CD4-positive, alpha-beta T cell (primary cell): ENCODE measurements around the gene OR2D3. TPM values are rescaled to one million over a fixed set of nuclear protein-coding genes. Genes with fewer than 3 reads are reported as not detected.
"Not testable (repeated sequence)": the region's sequence is repeated elsewhere in the genome, so short reads cannot be mapped to it uniquely, and the experiment has no call there.

Experiments used
- ATAC-seq: fragments of 200-7000 bp; cut with Tn5 transposase; one replicate; pipeline ENCODE4 v1.10.0; 2022; ENCODE audit warnings: mild to moderate bottlenecking; ENCODE audit not compliant: poor library complexity
- CTCF ChIA-PET: fragments of 350-600 bp; sonication (Branson Sonifier 250); formaldehyde crosslinking; loops from one replicate; lab custom pipeline; 2021; ENCODE audit warnings: antibody characterized with exemption, inconsistent platforms; lab: Charles Lee
- POLR2A ChIA-PET: fragments of 350-600 bp; sonication (Branson Sonifier 250); formaldehyde crosslinking; loops from one replicate; lab custom pipeline; 2021; ENCODE audit warnings: antibody characterized with exemption, inconsistent platforms; lab: Charles Lee
- DNase-seq, 14 experiments: peaks; one replicate each; pipeline ENCODE4 v3.0.0-alpha.2; 2013 to 2020; ENCODE audit warnings: mixed read lengths in 2 of 14
- H3K27ac ChIP-seq, 2 donors: one replicate each; pipeline versions ENCODE4 v1.5.1 to v1.7.0; 2013; ENCODE audit warnings: low read length in 2 of 2, low read depth in 1 of 2, mild to moderate bottlenecking in 1 of 2
- H3K27me3 ChIP-seq, 2 experiments: 1 replicate in 1 of 2; 2 replicates in 1 of 2; pipeline versions ENCODE4 v1.6.1 to v1.7.0; 2013; ENCODE audit warnings: low read length in 2 of 2, control low read depth in 1 of 2, mild to moderate bottlenecking in 1 of 2, moderate library complexity in 1 of 2; ENCODE audit not compliant: insufficient read depth in 2 of 2, control insufficient read depth in 1 of 2
- H3K36me3 ChIP-seq: one replicate; pipeline ENCODE4 v1.6.1; 2013; ENCODE audit warnings: low read length, control low read depth; ENCODE audit not compliant: insufficient read depth
- H3K4me1 ChIP-seq: one replicate; pipeline ENCODE4 v1.6.1; 2013; ENCODE audit warnings: low read length, control low read depth; ENCODE audit not compliant: insufficient read depth
- H3K4me3 ChIP-seq: one replicate; pipeline ENCODE4 v1.5.1; 2013; ENCODE audit warnings: mild to moderate bottlenecking, low read length, moderate library complexity
- H3K9me3 ChIP-seq, 2 experiments: 1 replicate in 1 of 2; 2 replicates in 1 of 2; pipeline versions ENCODE4 v1.6.1 to v1.7.0; 2013; ENCODE audit warnings: low read length in 2 of 2, mild to moderate bottlenecking in 2 of 2, control low read depth in 1 of 2, moderate library complexity in 1 of 2; ENCODE audit not compliant: control insufficient read depth in 1 of 2, insufficient read depth in 1 of 2
- H3K27ac Mint-ChIP-seq: one replicate; pipeline ENCODE4 v1.8.0; 2020; ENCODE audit warnings: mixed read lengths
- H3K27me3 Mint-ChIP-seq: one replicate; pipeline ENCODE4 v1.8.0; 2021; ENCODE audit warnings: mixed read lengths
- H3K36me3 Mint-ChIP-seq: one replicate; pipeline ENCODE4 v1.8.0; 2021; ENCODE audit warnings: low read depth, mixed read lengths
- H3K4me1 Mint-ChIP-seq: one replicate; pipeline ENCODE4 v1.8.0; 2021; ENCODE audit warnings: low read depth, mixed read lengths
- H3K4me3 Mint-ChIP-seq: one replicate; pipeline ENCODE4 v1.8.0; 2020; ENCODE audit warnings: mild to moderate bottlenecking, mixed read lengths
- H3K9me3 Mint-ChIP-seq: one replicate; pipeline ENCODE4 v1.8.0; 2020; ENCODE audit warnings: mixed read lengths
- CTCF ChIP-seq: fragments of 200-600 bp; IDR thresholded peaks from one replicate; pipeline ENCODE4 v1.8.0; 2022; ENCODE audit warnings: antibody characterized with exemption, mild to moderate bottlenecking
- intact Hi-C, 2 experiments: fragments of 100-400 bp; cut with DNase I in 1 of 2; cut with micrococcal nuclease in 1 of 2; formaldehyde crosslinking; loops; one replicate each; pipeline versions ENCODE4 v1.15.1 to v1.9.0; 2023 to 2025; cut with DNase I, micrococcal nuclease
- total RNA-seq, 174 experiments: library from RNA in 2 of 174; stranded (reverse) in 2 of 174; gene quantifications; one replicate each; pipeline ENCODE4 v1.2.3 and lab custom pipeline; 2021 to 2026

The OR2D3 gene
- total RNA-seq, 2 experiments from 2014 or later: not detected

- H3K27ac Mint-ChIP-seq: no peak overlapping the region
- H3K4me1 Mint-ChIP-seq: no peaks in the 10 kb centered on the region
- H3K4me1 ChIP-seq: no peaks in the 10 kb centered on the region
- H3K4me3 Mint-ChIP-seq: no peak overlapping the region
- H3K9me3 ChIP-seq: no peaks in the 10 kb centered on the region
- no peak overlapping the region for H3K4me3 ChIP-seq
- ChIA-PET POLR2A (no interaction called here), CTCF (no interaction called here)
- H3K36me3 ChIP-seq: no peaks in the 10 kb centered on the region
- H3K27ac ChIP-seq: no peak overlapping the region
- DNase-seq: no peak
- TF ChIP-seq CTCF: no peak
- H3K9me3 Mint-ChIP-seq: no peaks in the 10 kb centered on the region
- no peaks in the 10 kb centered on the region for H3K27me3 ChIP-seq
- no peaks in the 10 kb centered on the region for H3K27me3 Mint-ChIP-seq
- no peak for ATAC-seq
- H3K36me3 Mint-ChIP-seq: no peaks in the 10 kb centered on the region
- intact Hi-C loops: no loop called here
These were observed 22.3 kb downstream of the OR2D3 start for GRCh38 chr11:6943131-6943530.

- H3K36me3 Mint-ChIP-seq: peaks cover 13% of the 10 kb centered on the region
These were observed 33.4 kb downstream of the OR2D3 start for GRCh38 chr11:6954248-6954647.

GRCh38 chr11:6962141-6962540 lies 41.3 kb downstream of the OR2D3 start:
- no peaks in the 10 kb centered on the region for H3K9me3 ChIP-seq
- ChIA-PET POLR2A (no interaction called here), CTCF (no interaction called here)
- no peaks in the 10 kb centered on the region for H3K27me3 ChIP-seq
- intact Hi-C loops: no loop called here
- no peaks in the 10 kb centered on the region for H3K36me3 ChIP-seq
- no peak for DNase-seq
- no peak overlapping the region for H3K4me3 Mint-ChIP-seq
- no peaks in the 10 kb centered on the region for H3K27me3 Mint-ChIP-seq
- no peak overlapping the region for H3K4me3 ChIP-seq
- H3K27ac ChIP-seq: no peak overlapping the region
- H3K9me3 Mint-ChIP-seq: peaks cover 2% of the 10 kb centered on the region
- no peak for TF ChIP-seq CTCF
- H3K36me3 Mint-ChIP-seq: no peaks in the 10 kb centered on the region
- no peak overlapping the region for H3K27ac Mint-ChIP-seq
- H3K4me1 ChIP-seq: no peaks in the 10 kb centered on the region
- no peak for ATAC-seq
- no peaks in the 10 kb centered on the region for H3K4me1 Mint-ChIP-seq

More at GRCh38 chr11:6954248-6954647, 33.4 kb downstream of the OR2D3 start:
- H3K27ac ChIP-seq, H3K9me3 ChIP-seq, H3K27me3 Mint-ChIP-seq, ATAC-seq, H3K27me3 ChIP-seq, H3K4me3 Mint-ChIP-seq, DNase-seq, H3K36me3 ChIP-seq, H3K27ac Mint-ChIP-seq, CTCF ChIA-PET, H3K4me1 ChIP-seq, POLR2A ChIA-PET, intact Hi-C loops, H3K4me1 Mint-ChIP-seq, H3K4me3 ChIP-seq, H3K9me3 Mint-ChIP-seq: not testable (repeated sequence)

GRCh38 chr11:6962673-6963072 lies 41.9 kb downstream of the OR2D3 start:
- intact Hi-C loops: no loop called here
- Mint-ChIP-seq H3K27ac (no peak overlapping the region), H3K4me3 (no peak overlapping the region), H3K4me1 (no peaks in the 10 kb centered on the region), H3K36me3 (no peaks in the 10 kb centered on the region), H3K9me3 (peaks cover 2% of the 10 kb centered on the region), H3K27me3 (no peaks in the 10 kb centered on the region)
- DNase-seq: no peak
- POLR2A ChIA-PET: no interaction called here
- H3K4me3 ChIP-seq: no peak overlapping the region
- H3K4me1 ChIP-seq: no peaks in the 10 kb centered on the region
- no peaks in the 10 kb centered on the region for H3K27me3 ChIP-seq
- no peaks in the 10 kb centered on the region for H3K9me3 ChIP-seq
- H3K36me3 ChIP-seq: no peaks in the 10 kb centered on the region
- CTCF ChIA-PET: no interaction called here
- no peak for TF ChIP-seq CTCF
- no peak overlapping the region for H3K27ac ChIP-seq
- no peak for ATAC-seq
